IMR-90 (cell line): Measurements from ENCODE around the gene C10orf90. TPM values are rescaled to one million over a fixed set of nuclear protein-coding genes. Genes with fewer than 3 reads are reported as not detected.

Source experiments
- ATAC-seq: fragments of 200-7000 bp; cut with Tn5 transposase; 2 replicates; pipeline ENCODE4 v1.9.1; 2020; ENCODE audit warnings: low read depth, mild to moderate bottlenecking, moderate library complexity
- BruUV-seq: library from RNA; stranded (reverse); fragments of 400-500 nt; replicated peaks from 2 replicates; lab custom pipeline; 2021; lab: Mats Ljungman, UMichigan
- CTCF ChIA-PET: fragments of 300-600 bp; formaldehyde crosslinking; extraction: SDS; loops from one replicate; lab custom pipeline; 2021; ENCODE audit warnings: antibody characterized with exemption; lab: Yijun Ruan, JAX
- POLR2A ChIA-PET: fragments of 300-600 bp; sonication (Branson Sonifier 250); formaldehyde crosslinking; loops from one replicate; lab custom pipeline; 2022; ENCODE audit warnings: antibody characterized with exemption; ENCODE audit not compliant: unreplicated experiment; lab: Charles Lee
- DNase-seq: peaks from one replicate; pipeline ENCODE4 v3.0.0; 2013
- H2AFZ ChIP-seq: replicated peaks from 2 replicates; pipeline ENCODE3; 2013; ENCODE audit warnings: low read length, mild to moderate bottlenecking; ENCODE audit not compliant: poor library complexity
- H2AK5ac ChIP-seq: 2 replicates; pipeline ENCODE4 v1.6.1; 2013; ENCODE audit warnings: low read depth, low read length, inconsistent platforms
- H2AK9ac ChIP-seq: replicated peaks from 2 replicates; pipeline ENCODE3; 2013; ENCODE audit warnings: mild to moderate bottlenecking, low read depth, low read length, moderate library complexity; ENCODE audit not compliant: poor library complexity
- H2BK120ac ChIP-seq: 2 replicates; pipeline ENCODE4 v1.6.1; 2013; ENCODE audit warnings: low read depth, low read length, inconsistent platforms
- H2BK15ac ChIP-seq: 3 replicates; pipeline ENCODE4 v1.6.1; 2013; ENCODE audit warnings: low read depth, low read length, inconsistent platforms
- H2BK20ac ChIP-seq: 2 replicates; pipeline ENCODE4 v1.6.1; 2013; ENCODE audit warnings: low read depth, mild to moderate bottlenecking, inconsistent platforms, low read length, moderate library complexity
- H2BK5ac ChIP-seq: 2 replicates; pipeline ENCODE4 v1.6.1; 2013; ENCODE audit warnings: mild to moderate bottlenecking, low read depth, low read length, inconsistent platforms; ENCODE audit not compliant: poor library complexity, severe bottlenecking
- H3K14ac ChIP-seq: replicated peaks from 2 replicates; pipeline ENCODE4 v1.6.1; 2013; ENCODE audit warnings: low read depth, low read length, inconsistent platforms
- H3K18ac ChIP-seq: 2 replicates; pipeline ENCODE4 v1.6.1; 2013; ENCODE audit warnings: low read depth, low read length, control low read depth
- H3K23ac ChIP-seq: 2 replicates; pipeline ENCODE4 v1.6.1; 2013; ENCODE audit warnings: low read depth, low read length, inconsistent platforms
- H3K27ac ChIP-seq: 2 replicates; pipeline ENCODE4 v1.5.1; 2013; ENCODE audit warnings: mild to moderate bottlenecking, control low read depth, low read length; ENCODE audit not compliant: insufficient read depth
- H3K27me3 ChIP-seq: 2 replicates; pipeline ENCODE4 v1.6.1; 2013; ENCODE audit warnings: low read length; ENCODE audit not compliant: control insufficient read depth, insufficient read depth
- H3K36me3 ChIP-seq: 2 replicates; pipeline ENCODE4 v1.6.1; 2013; ENCODE audit warnings: low read length, mixed read lengths; ENCODE audit not compliant: control insufficient read depth, insufficient read depth
- H3K4ac ChIP-seq: 2 replicates; pipeline ENCODE4 v1.6.1; 2013; ENCODE audit warnings: low read depth, low read length, inconsistent platforms
- H3K4me1 ChIP-seq: 2 replicates; pipeline ENCODE4 v1.6.1; 2013; ENCODE audit warnings: low read length, mixed read lengths; ENCODE audit not compliant: control insufficient read depth, insufficient read depth
- H3K4me2 ChIP-seq: 2 replicates; pipeline ENCODE4 v1.6.1; 2013; ENCODE audit warnings: low read depth, mild to moderate bottlenecking, control low read depth, low read length, moderate library complexity
- H3K4me3 ChIP-seq: 2 replicates; pipeline ENCODE4 v1.5.1; 2013; ENCODE audit warnings: low read depth, mild to moderate bottlenecking, control low read depth, low read length, moderate library complexity; ENCODE audit not compliant: insufficient read depth
- H3K56ac ChIP-seq: 2 replicates; pipeline ENCODE4 v1.6.1; 2013; ENCODE audit warnings: low read length, inconsistent platforms; ENCODE audit not compliant: insufficient read depth; ENCODE audit errors: extremely low read depth
- H3K79me1 ChIP-seq, 2 experiments: 2 replicates each; pipeline ENCODE4 v1.6.1; 2013; ENCODE audit warnings: low read length in 2 of 2, inconsistent platforms in 1 of 2, low read depth in 1 of 2
- H3K9ac ChIP-seq: 2 replicates; pipeline ENCODE4 v1.6.1; 2013; ENCODE audit warnings: low read depth, low read length, control low read depth
- H3K9me1 ChIP-seq: 2 replicates; pipeline ENCODE4 v1.6.1; 2013; ENCODE audit warnings: low read length, inconsistent platforms; ENCODE audit not compliant: insufficient read depth
- H3K9me3 ChIP-seq: 2 replicates; pipeline ENCODE4 v1.6.1; 2013; ENCODE audit warnings: low read length; ENCODE audit not compliant: control insufficient read depth, insufficient read depth
- H4K20me1 ChIP-seq: 2 replicates; pipeline ENCODE4 v1.6.1; 2013; ENCODE audit warnings: low read length, inconsistent platforms; ENCODE audit not compliant: insufficient read depth
- H4K5ac ChIP-seq: 2 replicates; pipeline ENCODE4 v1.6.1; 2013; ENCODE audit warnings: mild to moderate bottlenecking, low read depth, low read length, control low read depth
- H4K8ac ChIP-seq, 2 experiments: 2 replicates each; pipeline ENCODE4 v1.6.1; 2013; ENCODE audit warnings: low read depth in 2 of 2, low read length in 2 of 2, control low read depth in 1 of 2, inconsistent platforms in 1 of 2
- H4K91ac ChIP-seq: 2 replicates; pipeline ENCODE4 v1.6.1; 2013; ENCODE audit warnings: low read depth, low read length, inconsistent platforms; ENCODE audit not compliant: insufficient read depth
- CEBPB ChIP-seq: IDR thresholded peaks from 2 replicates; pipeline ENCODE4 v1.6.1; 2012; ENCODE audit warnings: low read depth, low read length, improper control_type of control experiment
- ELK1 ChIP-seq: fragments of 150-350 bp; IDR thresholded peaks from 2 replicates; pipeline ENCODE4 v1.6.1; 2016; ENCODE audit warnings: low read depth, mild to moderate bottlenecking, low read length, moderate library complexity, borderline replicate concordance
- FOS ChIP-seq: fragments of 150-350 bp; IDR thresholded peaks from 2 replicates; pipeline ENCODE4 v1.6.1; 2016; ENCODE audit warnings: low read depth, low read length
- MAFK ChIP-seq: IDR thresholded peaks from 2 replicates; pipeline ENCODE4 v1.6.1; 2012; ENCODE audit warnings: low read depth, low read length, improper control_type of control experiment
- MAZ ChIP-seq: IDR thresholded peaks from 2 replicates; pipeline ENCODE4 v1.6.1; 2012; ENCODE audit warnings: low read depth, mild to moderate bottlenecking, low read length, improper control_type of control experiment, moderate library complexity, borderline replicate concordance
- MXI1 ChIP-seq: IDR thresholded peaks from 2 replicates; pipeline ENCODE4 v1.6.1; 2012; ENCODE audit warnings: low read depth, mild to moderate bottlenecking, low read length, moderate library complexity, borderline replicate concordance
- NFE2L2 ChIP-seq: fragments of 150-350 bp; IDR thresholded peaks from 2 replicates; pipeline ENCODE4 v1.6.1; 2016; ENCODE audit warnings: low read depth, mild to moderate bottlenecking, low read length
- RAD21 ChIP-seq: IDR thresholded peaks from 2 replicates; pipeline ENCODE4 v1.6.1; 2012; ENCODE audit warnings: low read length, improper control_type of control experiment
- RCOR1 ChIP-seq: IDR thresholded peaks from 2 replicates; pipeline ENCODE4 v1.6.1; 2012; ENCODE audit warnings: mild to moderate bottlenecking, low read length, improper control_type of control experiment; ENCODE audit not compliant: insufficient replicate concordance
- RFX5 ChIP-seq: IDR thresholded peaks from 2 replicates; pipeline ENCODE4 v1.8.0; 2012; ENCODE audit warnings: low read depth, mild to moderate bottlenecking, low read length, moderate library complexity
- SMC3 ChIP-seq: fragments of 150-350 bp; IDR thresholded peaks from 2 replicates; pipeline ENCODE4 v1.6.1; 2016; ENCODE audit warnings: low read depth, mild to moderate bottlenecking, antibody characterized with exemption, low read length, moderate library complexity
- WGBS, 2 experiments: methylation state at CpG; one replicate each; pipeline versions ENCODE4 v1.1.5 to v1.1.7; 2013; ENCODE audit warnings: missing lambda C conversion rate in 2 of 2; ENCODE audit not compliant: insufficient read length in 1 of 2; ENCODE audit errors: extremely low coverage in 2 of 2; 5-methylcytosine and 5-hydroxymethylcytosine counted together
- dilution Hi-C: fragments of 300-500 bp; cut with HindIII; formaldehyde crosslinking; loops from one replicate; pipeline ENCODE4 v1.14.3; 2018; ENCODE audit warnings: low sequenced_read_pairs; ENCODE audit not compliant: unreplicated experiment
- in situ Hi-C: fragments of 300-500 bp; cut with MboI; formaldehyde crosslinking; loops from 3 replicates; pipeline ENCODE4 v1.14.3; 2019; ENCODE audit warnings: low sequenced_read_pairs, inconsistent platforms, mixed read lengths
- intact Hi-C: fragments of 100-400 bp; cut with micrococcal nuclease; formaldehyde crosslinking; loops from 2 replicates; pipeline ENCODE4 v1.10.0; 2022
- polyA plus RNA-seq, 3 experiments: library from polyadenylated mRNA; depleted of rRNA; stranded (reverse); fragments of >200 nt; gene quantifications; 2 replicates each; pipeline ENCODE4 v1.2.3, GENCODE V29; 2012; ENCODE audit warnings: low replicate concordance in 1 of 3
- total RNA-seq: library from RNA; depleted of rRNA; stranded (reverse); fragments of >200 nt; gene quantifications from 2 replicates; pipeline ENCODE4 v1.2.3, GENCODE V29; 2012

Gene C10orf90
- total and polyA plus RNA-seq, 2 of the 4 experiments (the other 2 are of a cell fraction), result 0.05 to 0.18 TPM

GRCh38 chr10:126397640-126398382 lies 272.7 kb downstream of the C10orf90 start:
- H3K4me1 ChIP-seq, result peaks cover 7% of the 10 kb centered on the region
- H3K56ac ChIP-seq, result 0 out of 2 replicates have a peak overlapping the region, but pooled peaks have one; percentile 7
- no peaks in the 10 kb centered on the region for H3K36me3 ChIP-seq
- no peak overlapping the region for H4K5ac ChIP-seq
- H3K23ac ChIP-seq, result no peak overlapping the region; the same call in 1 of the 2 replicates
- H2BK15ac ChIP-seq, result 0 out of 3 replicates have a peak overlapping the region, but pooled peaks have one; percentile 40
- H3K79me1 ChIP-seq, result no peaks in the 10 kb centered on the region
- peak overlapping the region in 1 of 2 experiments; percentile 43; a peak in 1 of 4 replicates for H4K8ac ChIP-seq
- peak overlapping the region; percentile 10; the same call in 1 of the 2 replicates for H3K27ac ChIP-seq
- CTCF ChIA-PET, result no interaction called here
- intact Hi-C loops, result loop anchor here (5.0 to 10.0 kb wide), 2 partner anchors 59 to 1883 kb away; no protein-coding TSS in a partner anchor
- in situ Hi-C loops, result loop anchor here (5.0 kb wide), 1 partner anchor 99 kb away; no protein-coding TSS in a partner anchor
- peak overlapping the region; percentile 64 for H3K4me2 ChIP-seq
- H2BK20ac ChIP-seq, result peak overlapping the region; percentile 60
- H2BK5ac ChIP-seq, result peak overlapping the region; percentile 72
- POLR2A ChIA-PET, result no interaction called here
- 0 out of 2 replicates have a peak overlapping the region, but pooled peaks have one; percentile 11 for H3K14ac ChIP-seq
- peak overlapping the region; percentile 8 for H2AFZ ChIP-seq
- H2AK5ac ChIP-seq, result 0 out of 2 replicates have a peak overlapping the region, but pooled peaks have one; percentile 19
- H3K9ac ChIP-seq, result no peak overlapping the region
- peak overlapping the region; percentile 66 for H3K4ac ChIP-seq
- H3K9me3 ChIP-seq, result peaks cover 2% of the 10 kb centered on the region; the same call in 1 of the 2 replicates
- H4K91ac ChIP-seq, result no peak overlapping the region
- ATAC-seq (peak; percentile 97), DNase-seq (peak; percentile 98)
- peak overlapping the region; percentile 50 for H2BK120ac ChIP-seq
- H3K27me3 ChIP-seq, result no peaks in the 10 kb centered on the region
- TF ChIP-seq FOS, result peak; percentile 78
- peak; percentile 80 for TF ChIP-seq NFE2L2
- peak; percentile 52; the same call in 1 of the 2 replicates for TF ChIP-seq MAFK
- TF ChIP-seq SMC3, result no peak
- no peak for TF ChIP-seq ELK1
- no peak for TF ChIP-seq MXI1
- peak; percentile 25; the same call in 1 of the 2 replicates for TF ChIP-seq RAD21
- TF ChIP-seq CEBPB, result peak; percentile 89
- TF ChIP-seq MAZ, result peak; percentile 76; the same call in 1 of the 2 replicates
- no peak for TF ChIP-seq RFX5
- peak; percentile 38 for TF ChIP-seq RCOR1
- H2AK9ac ChIP-seq, result no peak overlapping the region
- peaks cover 5% of the 10 kb centered on the region; the same call in 1 of the 2 replicates for H3K9me1 ChIP-seq
- no peaks in the 10 kb centered on the region; the same call in 1 of the 2 replicates for H4K20me1 ChIP-seq
- BruUV-seq, result no TSS peak
- dilution Hi-C loops, result no loop called here
- no peak overlapping the region for H3K4me3 ChIP-seq
- WGBS, 2 experiments, result 0% methylated on average over 1 of the region's 4 CpGs; no CpG with 5 or more reads in 1 of the 2 experiments
- H3K18ac ChIP-seq, result peak overlapping the region; percentile 8; the same call in 1 of the 2 replicates
